ENCODE data around the gene OR7C2.
"Not testable (repeated sequence)": the region's sequence is repeated elsewhere in the genome, so short reads cannot be mapped to it uniquely, and the experiment has no call there.

Gene OR7C2

DNA sequence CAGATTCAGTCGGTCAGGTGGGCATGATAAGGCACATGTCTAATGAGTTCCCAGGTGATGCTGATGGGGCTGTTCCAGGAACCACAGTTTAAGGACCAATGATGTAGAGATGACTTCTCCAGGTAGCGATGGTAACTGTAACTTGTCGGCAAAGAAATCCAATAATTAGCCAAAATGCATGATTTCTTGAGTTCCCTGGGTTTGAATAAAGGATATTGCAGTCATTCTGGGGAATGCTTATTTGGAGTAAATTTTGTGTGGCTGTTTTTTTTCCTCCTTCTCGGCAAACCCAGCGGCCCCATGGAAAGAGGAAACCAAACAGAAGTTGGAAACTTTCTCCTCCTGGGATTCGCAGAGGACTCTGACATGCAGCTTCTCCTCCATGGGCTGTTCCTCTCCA is at the start of gene OR7C2:
OR7C2 (plus strand) TSS at position 301 of the 400 bp plus-strand sequence; CDS start at position 301, 0 bp downstream.
- DNase-seq (ENCODE audit: extremely low spot score, insufficient read length, low read depth), result no peak
- no peak for FAIRE-seq

DNA sequence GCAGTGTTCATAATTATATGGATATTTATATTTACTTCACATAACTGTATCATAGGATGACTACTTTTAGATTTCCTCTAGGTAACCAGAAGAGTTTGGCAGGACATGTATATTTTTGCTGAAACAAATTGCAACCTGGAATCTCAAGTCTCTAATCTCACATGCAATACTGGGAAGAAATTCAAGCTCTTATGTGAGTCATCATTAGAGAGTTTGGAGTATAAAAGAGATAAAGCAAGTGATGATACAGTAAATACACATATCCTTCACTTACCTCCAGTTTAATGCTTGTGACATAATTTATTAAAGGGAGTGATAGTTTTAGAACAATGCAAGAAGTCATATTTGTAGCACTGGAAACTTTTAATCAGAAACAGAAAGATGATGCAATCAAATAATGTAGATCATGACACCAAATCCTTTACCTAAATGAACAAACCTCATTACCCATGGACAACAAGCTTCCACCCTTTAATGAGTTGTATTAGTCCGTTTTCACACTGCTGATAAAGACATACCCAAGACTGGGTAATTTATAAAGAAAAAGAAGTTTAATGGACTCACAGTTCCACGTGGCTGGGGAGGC is 39.5 kb upstream of the OR7C2 start:
- no peak for FAIRE-seq
- no peak for DNase-seq (ENCODE audit: extremely low spot score, insufficient read length, low read depth)

DNA sequence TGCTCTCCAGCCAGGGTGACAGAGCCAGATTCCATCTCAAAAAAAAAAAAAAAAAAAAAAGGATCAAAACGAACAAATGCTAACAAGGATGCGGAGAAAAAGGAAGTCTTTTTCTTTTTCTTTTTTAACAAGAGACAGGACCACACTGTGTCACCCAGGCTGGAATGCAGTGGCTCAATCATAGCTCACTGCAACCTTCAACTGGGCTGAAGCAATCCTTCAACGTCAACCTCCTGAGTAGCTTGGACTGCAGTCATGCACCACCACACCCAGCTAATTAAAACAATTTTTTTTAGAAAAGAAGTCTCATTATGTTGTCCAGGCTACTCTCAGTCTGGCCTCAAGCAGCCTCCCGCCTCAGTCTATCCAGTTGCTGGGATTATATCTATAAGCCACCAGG is 34.6 kb upstream of the OR7C2 start:
- no peak for FAIRE-seq
- DNase-seq (ENCODE audit: extremely low spot score, insufficient read length, low read depth), result no peak

DNA sequence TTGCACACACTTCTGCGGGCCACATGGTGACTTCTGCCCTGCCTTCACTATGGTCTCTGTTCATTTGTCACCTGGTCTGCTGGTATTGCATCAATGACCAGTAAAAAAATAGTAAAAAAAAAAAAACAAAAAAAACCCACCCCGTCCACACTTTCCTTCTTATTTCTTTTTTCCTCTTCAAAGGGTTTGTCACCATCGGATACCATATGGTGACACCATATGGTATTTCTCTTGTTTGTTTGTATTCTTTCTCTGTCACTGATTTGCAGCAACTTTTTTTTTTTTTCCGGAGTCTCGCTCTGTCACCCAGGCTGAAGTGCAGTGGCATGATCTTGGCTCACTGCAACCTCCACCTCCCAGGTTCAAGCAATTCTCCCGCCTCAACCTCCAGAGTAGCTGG is 26.2 kb upstream of the OR7C2 start:
- DNase-seq (ENCODE audit: extremely low spot score, insufficient read length, low read depth) (no peak), FAIRE-seq (no peak)

DNA sequence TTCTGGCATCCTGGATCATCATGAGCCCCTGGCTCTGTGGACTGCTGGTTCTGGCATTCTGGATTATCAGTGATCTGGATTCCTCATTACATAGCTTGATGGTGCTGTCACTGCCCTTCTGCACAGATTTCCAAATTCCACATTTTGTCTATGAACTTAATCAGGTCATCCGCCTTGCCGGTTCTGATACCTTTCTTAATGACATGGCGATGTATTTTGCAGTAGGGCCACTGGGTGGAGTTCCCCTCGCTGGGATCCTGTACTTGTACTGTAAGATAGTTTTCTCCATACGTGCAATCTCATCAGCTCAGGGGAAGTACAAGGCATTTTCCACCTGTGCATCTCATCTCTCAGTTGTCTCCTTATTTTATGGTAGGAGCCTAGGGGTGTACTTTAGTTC is 24.4 kb upstream of the OR7C2 start:
- DNase-seq (ENCODE audit: extremely low spot score, insufficient read length, low read depth) (no peak), FAIRE-seq (no peak)

DNA sequence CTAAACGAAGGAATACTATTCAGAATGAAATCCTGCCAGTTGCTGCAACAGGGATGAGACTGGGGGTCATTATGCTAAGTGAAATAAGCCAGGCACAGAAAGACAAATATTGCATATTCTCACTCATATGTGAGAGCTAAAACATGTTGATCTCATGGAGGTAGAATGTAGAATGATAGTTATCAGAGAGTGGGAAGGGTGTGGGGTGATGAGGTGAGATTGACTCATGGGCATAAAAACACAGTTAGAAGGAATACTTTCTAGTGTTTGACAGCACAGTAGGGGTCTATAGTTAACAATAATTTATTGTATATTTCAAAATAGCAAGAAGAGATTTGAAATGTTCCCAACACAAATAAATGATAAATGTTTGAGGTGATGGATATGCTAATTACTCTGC is 7.8 kb upstream of the OR7C2 start:
- FAIRE-seq, result no peak
- no peak for DNase-seq (ENCODE audit: extremely low spot score, insufficient read length, low read depth)

DNA sequence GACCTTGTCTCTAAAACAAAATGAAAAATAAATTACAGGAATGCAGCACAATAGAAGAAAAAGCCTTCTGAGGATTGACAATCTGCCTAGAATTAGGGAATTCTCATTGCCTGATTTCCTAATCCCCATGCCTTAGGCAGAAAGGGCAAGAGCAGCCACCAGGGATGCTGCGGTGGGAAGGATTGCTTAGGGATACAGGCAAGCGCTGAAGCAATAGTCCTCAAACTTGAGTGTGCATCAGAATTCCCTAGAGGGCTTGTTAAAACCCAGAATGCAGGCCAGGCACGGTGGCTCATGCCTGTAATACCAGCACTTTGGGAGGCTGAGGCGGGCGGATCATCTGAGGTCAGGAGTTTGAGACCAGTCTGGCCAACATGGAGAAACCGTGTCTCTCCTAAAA is 1.0 kb upstream of the OR7C2 start:
- FAIRE-seq (no peak), DNase-seq (ENCODE audit: extremely low spot score, insufficient read length, low read depth) (no peak)

DNA sequence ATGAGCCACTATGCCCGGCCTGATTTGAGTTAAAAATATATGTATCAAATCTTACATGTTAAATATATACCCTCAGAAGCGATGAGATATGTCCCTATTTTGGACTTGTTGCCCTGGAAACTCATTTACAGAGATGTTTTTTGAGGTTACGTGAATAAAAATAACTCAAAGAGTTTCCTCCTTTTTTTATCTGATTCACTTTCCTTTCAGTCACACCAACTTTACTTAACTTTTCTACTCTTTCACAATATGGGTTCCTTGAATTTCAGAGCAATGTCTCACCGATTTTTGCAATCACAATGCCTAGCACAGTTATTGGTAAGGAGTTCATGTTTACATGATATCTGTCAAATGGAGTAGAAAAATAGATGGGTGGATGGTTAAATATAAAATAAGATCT is 2.3 kb downstream of the OR7C2 start:
- no peak for FAIRE-seq
- DNase-seq (ENCODE audit: extremely low spot score, insufficient read length, low read depth), result no peak

DNA sequence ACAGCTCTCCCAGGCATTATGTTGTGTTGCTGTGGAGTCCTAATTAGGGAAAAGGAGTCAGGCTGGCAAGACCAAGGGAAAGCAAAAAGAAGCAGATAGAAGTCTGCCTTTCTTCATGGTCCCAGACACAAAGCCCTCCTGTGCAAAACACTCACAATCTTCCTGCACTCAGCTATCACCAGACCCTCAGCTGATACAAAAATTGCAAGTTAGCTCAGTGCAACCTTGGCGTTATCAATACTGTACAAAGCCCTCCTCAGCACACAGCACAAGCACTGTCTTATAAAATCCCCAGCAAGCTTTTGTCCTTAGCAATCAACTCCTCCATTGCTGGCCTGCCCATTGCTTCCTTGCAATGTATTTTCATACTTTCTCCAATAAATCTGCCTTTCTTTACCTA is 3.2 kb downstream of the OR7C2 start:
- FAIRE-seq (no peak), DNase-seq (ENCODE audit: extremely low spot score, insufficient read length, low read depth) (no peak)

DNA sequence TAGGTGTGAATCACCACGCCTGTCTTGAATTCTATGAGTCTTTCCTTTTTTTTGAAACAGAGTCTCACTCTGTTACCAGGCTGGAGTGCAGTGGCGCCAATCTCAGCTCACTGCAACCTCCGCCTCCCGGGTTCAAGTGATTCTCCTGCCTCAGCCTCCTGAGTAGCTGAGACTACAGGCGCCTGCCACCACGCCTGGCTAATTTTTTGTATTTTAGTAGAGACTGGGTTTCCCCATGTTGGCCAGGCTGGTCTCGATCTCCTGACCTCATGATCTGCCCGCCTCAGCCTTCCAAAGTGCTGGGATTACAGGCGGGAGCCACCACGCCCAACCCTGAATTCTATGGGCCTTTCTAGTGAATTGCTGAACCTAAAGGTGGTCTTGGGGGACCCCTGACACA is 8.1 kb downstream of the OR7C2 start:
- not testable (repeated sequence) for DNase-seq (ENCODE audit: extremely low spot score, insufficient read length, low read depth); FAIRE-seq

DNA sequence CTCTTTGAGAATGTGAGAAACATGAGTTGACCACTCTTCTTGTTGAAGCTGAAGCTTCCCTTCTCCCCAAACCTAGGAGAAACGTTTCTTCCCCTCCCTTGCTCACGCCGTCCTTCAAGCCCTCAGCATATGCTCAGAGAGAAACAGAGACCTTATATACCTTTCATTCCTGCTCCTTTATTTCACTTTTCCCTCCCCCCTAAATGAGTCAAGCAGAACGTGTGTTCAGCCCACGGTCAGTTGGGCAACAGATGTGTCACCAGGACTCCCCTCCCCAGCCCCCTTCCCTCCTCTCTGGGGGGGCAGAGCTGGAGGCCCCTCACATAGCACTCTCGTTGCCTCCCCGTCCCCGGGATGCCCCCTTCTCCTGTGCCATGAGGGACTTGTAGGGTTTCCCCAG is 8.6 kb downstream of the OR7C2 start:
- FAIRE-seq (no peak), DNase-seq (ENCODE audit: extremely low spot score, insufficient read length, low read depth) (no peak)

DNA sequence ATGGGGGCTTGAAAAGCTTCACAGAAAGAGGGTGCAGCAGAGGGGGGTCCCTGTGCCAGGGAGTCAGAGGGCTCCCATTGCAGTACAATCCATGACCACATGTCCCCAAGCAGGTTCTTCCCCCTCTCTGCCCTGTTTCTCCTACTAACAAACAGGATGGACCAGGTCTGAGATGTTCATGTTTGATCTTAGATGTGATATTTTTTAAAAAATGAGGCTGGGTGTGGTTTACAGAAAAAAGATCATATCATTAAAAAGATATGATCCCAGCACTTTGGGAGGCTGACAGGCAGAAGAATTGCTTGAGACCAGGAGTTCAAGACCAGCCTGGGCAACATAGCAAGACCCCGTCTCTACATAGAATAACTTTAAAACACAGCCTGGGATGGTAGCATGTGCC is 9.1 kb downstream of the OR7C2 start:
- FAIRE-seq, result no peak

DNA sequence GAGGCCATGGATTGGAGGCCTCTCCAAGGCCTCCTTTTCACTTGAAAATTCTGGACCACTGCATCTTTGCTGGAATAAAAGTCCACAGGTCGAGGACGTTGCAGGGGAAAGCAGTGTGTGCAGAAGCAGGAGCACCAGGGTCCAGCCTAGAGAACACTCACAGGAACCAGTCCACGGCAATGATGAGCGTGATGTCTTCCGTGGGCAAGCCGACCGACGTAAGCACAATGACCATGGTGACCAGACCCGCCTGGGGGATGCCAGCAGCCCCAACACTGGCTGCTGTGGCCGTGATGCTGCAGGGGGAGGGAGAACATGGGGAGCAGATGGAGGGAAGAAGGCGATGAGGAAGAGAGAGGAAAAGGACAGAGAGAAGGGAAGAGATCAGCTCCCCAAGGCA is 11.5 kb downstream of the OR7C2 start:
- FAIRE-seq (no peak), DNase-seq (ENCODE audit: extremely low spot score, insufficient read length, low read depth) (no peak)

More for the DNA sequence above, 9.1 kb downstream of the OR7C2 start:
- no peak for DNase-seq (ENCODE audit: extremely low spot score, insufficient read length, low read depth)

DNA sequence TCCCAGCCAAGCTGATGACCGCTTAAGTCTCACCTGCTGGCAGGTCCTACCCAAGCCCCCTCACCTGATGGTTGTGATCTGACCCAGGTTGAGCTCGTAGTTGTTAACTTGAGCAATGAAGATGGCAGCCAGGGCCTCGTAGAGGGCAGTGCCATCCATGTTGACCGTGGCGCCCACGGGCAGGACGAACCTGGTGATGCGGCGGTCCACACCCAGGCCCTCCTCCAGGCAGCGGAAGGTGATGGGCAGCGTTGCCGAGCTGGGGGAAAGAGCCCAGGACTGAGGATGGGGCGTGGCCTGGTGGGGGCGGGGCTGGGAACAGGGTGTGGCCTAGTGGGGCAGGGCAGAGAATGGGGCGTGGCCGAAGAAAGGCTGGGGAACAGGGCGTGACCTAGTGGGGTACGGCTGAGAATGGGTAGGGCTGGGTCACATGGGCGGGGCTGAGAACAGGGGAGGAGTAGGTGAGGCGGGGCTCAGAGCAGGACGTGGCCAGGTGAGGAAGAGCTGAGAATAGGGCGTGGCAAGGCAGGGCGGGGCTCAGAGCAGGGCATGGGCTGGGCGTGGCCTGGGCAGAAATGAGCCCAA is 12.9 kb downstream of the OR7C2 start:
- DNase-seq (ENCODE audit: extremely low spot score, insufficient read length, low read depth) (no peak), FAIRE-seq (no peak)

DNA sequence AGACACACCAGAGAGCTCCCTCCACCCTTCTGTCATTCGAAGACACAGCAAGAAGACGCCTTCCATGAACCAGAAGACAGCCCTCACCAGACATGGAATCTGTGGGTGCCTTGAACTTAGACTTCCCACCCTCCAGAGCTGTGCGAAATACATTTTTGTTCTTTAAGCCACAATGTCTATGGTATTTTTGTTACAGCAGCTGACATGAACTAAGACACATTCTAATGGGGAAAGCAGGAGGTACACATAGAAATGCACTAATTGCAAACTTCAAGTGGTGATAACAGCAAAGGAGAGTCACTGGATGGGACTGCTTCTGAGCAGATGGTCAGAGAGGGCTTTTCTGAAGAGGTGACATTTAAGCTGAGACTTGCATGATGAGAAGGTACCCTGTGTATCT is 16.2 kb downstream of the OR7C2 start:
- FAIRE-seq, result no peak
- no peak for DNase-seq (ENCODE audit: extremely low spot score, insufficient read length, low read depth)

DNA sequence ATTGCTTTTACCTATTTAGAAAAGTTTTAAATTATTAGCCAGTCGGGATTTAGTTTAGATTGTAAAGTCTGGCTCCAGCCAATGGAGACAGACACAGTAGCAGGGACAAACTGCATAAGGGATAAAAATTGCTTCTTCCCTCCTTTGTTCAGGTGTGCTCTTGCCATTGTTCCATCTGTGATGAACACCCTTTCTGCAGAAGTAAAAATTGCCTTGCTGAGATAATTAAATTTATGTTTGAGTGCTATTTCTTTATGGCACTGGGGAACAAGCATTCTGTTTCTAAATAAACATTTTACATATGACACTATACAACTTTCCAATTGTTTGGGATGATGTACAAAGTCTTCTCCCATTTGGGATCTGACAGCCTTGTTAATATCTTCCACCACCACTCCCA is 18.0 kb downstream of the OR7C2 start:
- DNase-seq (ENCODE audit: extremely low spot score, insufficient read length, low read depth) (no peak), FAIRE-seq (no peak)

DNA sequence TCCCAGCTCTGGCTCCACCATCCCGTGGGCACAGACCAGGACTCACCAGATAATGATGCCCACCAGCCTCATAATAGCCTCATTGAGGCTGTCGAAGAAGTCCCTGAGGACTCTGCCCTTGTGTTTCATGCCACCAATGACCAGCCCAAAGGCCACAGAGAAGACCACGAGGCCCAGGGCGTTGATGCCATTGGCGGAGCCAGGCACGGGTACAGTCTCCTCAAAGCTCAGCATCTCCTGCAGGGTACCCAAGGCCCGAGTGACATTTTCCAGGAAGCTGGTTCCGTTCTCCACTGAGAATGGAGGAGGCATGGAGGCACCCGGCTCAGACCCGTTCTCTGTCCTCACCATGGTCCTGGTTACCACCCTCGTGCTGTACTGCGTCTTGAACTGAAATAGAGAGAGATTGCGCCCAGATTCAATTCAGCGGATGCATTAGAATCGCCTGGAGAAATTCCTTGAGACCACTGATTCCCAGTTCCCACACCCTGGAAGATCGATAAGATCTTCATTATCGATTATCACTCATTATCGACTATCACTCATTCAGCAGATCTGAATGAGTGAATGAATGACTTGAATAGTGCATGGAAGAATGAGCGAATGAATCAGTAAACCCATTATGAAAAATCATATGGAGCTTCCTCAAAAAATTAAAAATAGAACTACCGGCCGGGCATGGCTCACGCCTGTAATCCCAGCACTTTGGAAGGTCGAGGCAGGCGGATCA is 20.8 kb downstream of the OR7C2 start:
- DNase-seq (ENCODE audit: extremely low spot score, insufficient read length, low read depth) (no peak), FAIRE-seq (no peak)

DNA sequence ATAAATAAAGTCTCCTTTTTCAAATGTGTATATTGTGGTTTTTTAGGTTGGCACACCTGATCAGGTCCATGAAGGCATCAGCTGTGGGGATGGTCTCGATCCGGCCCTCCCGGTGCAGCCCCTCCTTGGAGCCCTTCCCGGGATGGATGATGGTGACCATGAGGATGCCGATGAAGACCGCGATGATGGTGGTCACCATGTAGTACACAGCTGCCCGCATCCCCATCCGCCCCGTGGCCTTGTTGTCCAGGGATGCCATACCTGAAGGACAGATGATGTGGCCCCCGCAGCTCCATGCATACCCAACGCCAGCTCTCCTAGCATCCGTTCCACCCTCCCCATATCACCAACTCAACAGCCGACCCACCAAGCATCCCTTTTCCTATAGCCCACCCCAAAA is 27.0 kb downstream of the OR7C2 start:
- no peak for FAIRE-seq
- no peak for DNase-seq (ENCODE audit: extremely low spot score, insufficient read length, low read depth)

DNA sequence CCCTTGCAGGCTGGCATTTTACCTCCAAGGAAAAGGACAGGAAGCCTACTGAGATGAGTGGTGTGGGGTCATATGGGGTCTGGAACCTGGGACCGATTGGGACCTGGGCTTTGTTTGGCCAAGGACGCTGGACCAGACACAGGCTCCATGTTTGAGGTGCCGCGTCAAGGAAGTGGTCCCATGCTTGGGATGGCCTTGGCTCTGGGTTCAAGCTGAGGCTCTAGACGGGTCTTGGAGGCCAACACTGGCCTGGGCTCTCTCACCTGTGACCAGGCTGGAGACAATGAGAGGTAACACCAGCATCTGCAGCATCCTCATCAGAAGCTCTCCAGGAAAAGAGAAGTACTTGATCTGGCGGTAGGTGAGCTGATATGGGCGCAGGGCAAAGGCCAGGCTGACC is 30.2 kb downstream of the OR7C2 start:
- DNase-seq (ENCODE audit: extremely low spot score, insufficient read length, low read depth) (no peak), FAIRE-seq (no peak)

DNA sequence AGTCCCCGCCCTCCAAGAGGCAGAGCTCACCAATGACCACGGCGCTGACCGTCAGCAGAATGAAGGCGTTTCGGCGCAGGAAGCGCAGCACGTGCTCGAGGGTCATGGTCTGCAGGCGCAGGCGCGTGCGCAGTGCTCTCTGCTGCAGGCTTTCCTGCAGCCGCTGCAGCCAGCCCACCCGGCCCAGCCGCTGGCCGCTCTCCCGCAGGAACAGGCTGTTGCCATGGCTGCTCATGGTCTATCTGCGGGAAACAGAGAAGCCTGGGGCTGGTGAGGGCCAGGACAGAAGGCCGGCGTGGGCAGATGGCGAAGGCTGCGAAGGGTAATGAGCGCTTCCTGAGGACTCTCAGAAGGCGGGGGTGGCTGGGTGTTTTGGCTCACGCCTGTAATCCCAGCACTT is 31.4 kb downstream of the OR7C2 start:
- FAIRE-seq (no peak), DNase-seq (ENCODE audit: extremely low spot score, insufficient read length, low read depth) (no peak)

DNA sequence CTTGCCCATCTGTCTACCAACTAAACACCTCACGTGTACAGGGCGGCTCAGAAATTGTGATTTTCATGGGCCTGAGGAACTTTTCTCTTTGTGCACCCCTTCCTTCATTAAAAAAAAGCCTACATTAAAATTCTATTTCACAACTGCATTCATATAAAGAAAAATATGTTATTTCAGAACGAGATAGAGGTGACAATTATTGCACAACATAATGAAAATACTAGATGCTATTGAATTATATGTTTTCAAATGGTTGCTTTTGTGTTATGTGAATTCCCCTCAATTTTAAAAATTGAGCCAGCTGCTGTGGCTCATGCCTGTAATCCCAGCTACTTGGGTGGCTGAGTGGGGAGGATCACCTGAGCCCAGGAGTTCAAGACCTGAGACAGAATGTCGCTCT is 33.2 kb downstream of the OR7C2 start:
- no peak for DNase-seq (ENCODE audit: extremely low spot score, insufficient read length, low read depth)
- no peak for FAIRE-seq

DNA sequence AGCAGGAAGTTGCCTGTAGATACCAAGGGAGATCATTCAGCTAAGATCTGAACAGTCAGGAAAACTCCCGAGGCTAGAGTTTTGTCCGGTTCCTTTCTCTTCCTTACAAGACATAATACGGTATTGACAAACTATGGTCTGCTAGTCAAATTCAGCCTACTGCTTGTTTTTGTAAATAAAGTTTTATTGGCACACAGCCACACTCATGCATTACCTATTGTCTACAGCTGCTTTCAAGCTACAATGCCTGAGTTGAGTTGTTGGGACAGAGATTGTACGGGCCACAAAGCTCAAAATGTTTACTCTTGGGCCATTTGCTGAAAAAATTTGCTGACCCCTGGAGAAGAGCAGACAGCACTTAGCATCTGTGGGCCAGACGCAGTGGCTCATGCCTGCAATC is 35.8 kb downstream of the OR7C2 start:
- FAIRE-seq (no peak), DNase-seq (ENCODE audit: extremely low spot score, insufficient read length, low read depth) (no peak)

All from GM18507 (cell line).